AG09319 (cell line): Measurements from ENCODE around the gene SUSD3.

Experiments
- DNase-seq: peaks from one replicate; pipeline ENCODE4 v3.0.0-alpha.2; 2010; ENCODE audit warnings: low read depth; ENCODE audit errors: extremely low read depth
- TF ChIP-seq, protein P1 (sequence below): IDR thresholded peaks from 2 replicates; pipeline ENCODE4 v1.5.1; 2011; ENCODE audit warnings: low read depth, mild to moderate bottlenecking, inconsistent platforms, low read length, moderate library complexity

The SUSD3 gene

DNA sequence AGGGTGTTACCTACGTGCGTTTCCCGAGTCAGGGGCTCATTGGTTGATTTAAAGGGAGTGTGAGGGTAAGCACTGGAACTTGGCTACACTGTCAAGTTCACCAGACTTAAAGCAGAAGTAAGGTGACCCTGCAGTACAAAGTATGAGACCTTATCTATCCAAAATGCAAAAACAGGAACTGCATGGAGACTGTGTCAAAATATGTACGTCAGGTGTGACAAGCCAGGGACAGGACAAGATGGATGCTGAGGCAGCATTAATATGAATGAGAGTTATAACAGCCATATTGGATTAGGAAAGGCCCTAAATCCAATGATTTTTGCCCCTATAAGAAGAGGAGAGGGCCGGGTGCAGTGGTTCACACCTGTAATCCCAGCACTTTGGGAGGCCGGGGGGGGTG lies 15.4 kb upstream of the SUSD3 start:
- DNase-seq: no peak
- TF ChIP-seq, protein P1, sequence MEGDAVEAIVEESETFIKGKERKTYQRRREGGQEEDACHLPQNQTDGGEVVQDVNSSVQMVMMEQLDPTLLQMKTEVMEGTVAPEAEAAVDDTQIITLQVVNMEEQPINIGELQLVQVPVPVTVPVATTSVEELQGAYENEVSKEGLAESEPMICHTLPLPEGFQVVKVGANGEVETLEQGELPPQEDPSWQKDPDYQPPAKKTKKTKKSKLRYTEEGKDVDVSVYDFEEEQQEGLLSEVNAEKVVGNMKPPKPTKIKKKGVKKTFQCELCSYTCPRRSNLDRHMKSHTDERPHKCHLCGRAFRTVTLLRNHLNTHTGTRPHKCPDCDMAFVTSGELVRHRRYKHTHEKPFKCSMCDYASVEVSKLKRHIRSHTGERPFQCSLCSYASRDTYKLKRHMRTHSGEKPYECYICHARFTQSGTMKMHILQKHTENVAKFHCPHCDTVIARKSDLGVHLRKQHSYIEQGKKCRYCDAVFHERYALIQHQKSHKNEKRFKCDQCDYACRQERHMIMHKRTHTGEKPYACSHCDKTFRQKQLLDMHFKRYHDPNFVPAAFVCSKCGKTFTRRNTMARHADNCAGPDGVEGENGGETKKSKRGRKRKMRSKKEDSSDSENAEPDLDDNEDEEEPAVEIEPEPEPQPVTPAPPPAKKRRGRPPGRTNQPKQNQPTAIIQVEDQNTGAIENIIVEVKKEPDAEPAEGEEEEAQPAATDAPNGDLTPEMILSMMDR: no peak

DNA sequence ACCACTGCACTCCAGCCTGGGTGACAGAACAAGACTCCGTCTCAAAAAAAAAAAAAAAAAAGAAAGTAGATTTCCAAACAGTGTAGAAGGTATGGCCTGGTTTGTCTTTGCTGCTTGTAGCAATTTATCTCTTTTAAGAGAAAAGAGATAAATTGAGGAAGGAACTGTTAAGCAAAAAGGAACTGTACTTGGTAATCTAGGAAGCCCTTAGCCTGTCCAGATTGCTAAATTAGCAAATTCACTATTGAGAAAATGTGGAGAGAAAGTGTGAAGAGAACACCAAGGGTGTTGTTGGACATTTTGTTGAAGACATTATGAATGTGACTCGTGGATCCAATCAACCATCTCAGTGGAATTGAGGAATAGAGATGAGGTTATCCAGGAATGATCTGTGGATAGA lies 13.0 kb upstream of the SUSD3 start:
- no peak for DNase-seq
- TF ChIP-seq, protein P1: no peak

DNA sequence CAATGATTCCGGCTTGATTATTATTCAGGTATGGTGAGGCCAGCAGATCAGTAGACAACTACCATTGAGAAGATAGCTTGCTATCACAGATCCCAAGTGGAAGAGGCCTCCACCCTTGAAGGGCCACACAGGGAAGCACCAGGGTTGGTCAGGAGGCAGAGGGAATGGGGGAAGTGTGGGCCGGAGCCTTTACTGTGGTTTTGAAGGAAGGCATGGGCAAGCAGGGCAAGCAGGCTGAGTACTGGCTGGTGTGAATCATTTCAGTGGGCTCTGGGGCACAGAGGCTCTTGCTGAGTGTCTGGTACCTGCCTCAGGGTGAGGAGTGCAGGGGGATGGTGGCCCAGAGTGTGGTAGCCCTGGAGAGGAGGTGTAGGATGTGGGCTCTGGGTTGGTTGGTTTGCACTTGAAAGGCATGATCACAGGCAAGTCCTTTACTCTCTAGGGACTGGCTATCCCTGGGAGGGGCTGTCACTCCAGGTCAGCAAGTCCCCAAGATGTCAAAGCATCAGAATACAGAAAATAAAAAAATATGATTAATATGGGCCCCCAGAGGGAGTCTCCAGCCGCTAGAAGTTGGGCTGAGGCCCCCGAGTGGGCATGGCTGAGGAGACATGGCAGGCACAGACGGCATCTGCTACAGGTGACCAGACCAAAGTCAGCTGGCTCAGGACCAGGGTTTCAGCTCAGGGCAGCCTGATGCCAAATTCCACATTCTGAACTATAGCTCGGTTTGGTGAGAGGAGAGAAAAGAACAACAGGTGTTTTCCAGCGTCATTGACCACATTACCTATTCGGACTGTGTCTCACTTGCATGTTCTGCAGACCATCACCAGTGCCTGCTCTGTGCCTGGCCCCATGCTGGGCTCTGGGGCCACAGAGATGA lies 9.7 kb upstream of the SUSD3 start:
- no peak for DNase-seq
- TF ChIP-seq, protein P1: no peak

DNA sequence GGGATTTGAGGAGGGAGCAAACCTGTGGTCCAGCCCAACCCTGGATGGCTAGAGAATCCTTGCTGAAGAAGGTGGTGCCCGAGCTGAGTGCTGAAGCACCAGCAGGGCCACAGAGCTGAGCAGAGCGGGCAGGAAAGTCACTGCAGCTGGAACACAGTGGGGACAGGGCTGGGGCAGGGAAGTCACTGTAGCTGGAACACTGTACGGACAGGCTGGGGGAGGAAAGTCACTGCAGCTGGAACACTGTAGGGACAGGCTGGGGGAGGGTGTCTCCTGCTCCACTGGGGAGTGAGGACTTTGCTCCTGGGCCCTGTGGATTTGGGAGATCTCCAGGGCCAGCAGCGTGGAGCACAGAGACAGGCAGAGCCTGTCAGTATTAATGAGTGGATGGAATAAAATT lies 9.0 kb upstream of the SUSD3 start:
- no peak for DNase-seq
- TF ChIP-seq, protein P1: no peak

DNA sequence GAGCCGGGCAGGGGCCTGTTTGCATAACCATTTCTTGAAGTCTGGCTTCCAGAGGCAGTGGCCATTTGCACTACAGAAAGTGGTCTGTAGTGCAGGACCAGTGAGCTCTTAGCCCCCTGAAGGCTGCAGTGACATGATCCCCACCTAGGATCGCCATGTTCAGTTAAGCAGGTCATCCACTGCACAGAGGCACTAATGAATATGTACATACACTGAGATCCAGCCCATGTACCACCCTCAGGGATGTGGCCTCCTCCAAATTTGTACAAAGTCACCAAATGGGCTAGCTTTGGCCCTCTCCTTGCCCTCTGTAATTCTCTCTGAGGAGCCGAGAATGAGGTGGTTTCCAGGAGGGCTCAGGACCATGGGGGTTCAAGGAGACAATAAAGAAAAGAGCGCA lies 8.3 kb upstream of the SUSD3 start:
- no peak for DNase-seq
- TF ChIP-seq, protein P1: no peak

DNA sequence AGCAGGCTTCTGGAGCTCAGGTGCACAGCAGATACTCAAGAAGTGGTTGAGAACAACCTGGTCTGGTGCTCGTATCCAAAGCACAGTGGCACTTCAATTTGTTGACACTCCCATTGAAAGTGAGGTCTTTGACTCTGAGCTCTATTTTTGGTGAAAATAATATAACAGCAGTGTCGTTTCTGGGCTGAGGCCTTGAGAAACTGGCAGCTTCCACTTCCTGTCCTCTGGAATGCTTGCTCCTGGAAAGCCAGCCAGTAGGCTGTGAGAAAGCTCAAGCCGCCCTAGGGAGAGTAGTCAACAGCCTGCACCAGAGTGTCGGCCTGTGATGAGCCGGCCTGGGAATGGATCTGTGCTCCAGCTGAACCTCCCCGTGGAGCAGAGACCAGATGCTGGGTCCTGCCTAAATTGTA lies 6.8 kb upstream of the SUSD3 start:
- DNase-seq: no peak
- TF ChIP-seq, protein P1: no peak

DNA sequence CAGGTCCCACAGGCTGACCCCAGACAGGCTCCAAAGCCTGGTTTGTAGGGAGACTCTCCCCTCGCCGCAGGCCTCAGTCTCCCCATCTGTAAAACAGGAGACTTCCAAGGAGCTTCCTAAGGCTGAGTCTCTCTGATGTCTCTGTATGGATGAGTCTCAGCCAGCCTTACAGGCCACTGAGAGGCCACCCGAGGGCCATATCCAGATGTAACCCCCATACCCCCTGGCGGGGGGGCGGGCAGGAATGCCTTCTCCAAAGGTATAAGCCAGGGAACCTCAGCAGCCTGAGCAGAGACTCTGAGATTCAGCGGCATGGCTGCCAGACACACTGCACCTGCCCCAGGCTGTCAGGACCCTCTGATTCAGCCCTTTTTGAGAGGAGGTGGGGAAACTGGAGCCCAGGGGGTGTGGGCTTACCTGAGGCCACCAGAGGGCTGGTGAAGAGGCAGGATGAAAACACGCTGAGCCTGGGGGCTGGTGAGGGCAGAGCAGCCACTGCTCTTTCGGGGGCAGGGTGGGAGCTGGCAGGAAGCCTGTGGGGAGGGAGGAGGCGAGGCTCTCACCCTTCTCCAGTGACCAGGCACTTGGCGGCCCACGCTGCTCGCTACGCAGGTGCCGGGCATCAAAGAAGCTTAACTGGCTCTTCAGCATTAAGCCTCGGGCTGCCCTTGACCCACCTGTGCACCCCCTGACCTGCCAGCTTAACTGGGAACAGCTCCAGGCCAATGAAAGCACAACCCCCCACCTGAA lies 5.5 kb upstream of the SUSD3 start:
- TF ChIP-seq, protein P1: no peak
- no peak for DNase-seq
